HepG2 (cell line): ENCODE measurements around the gene SMPD1. TPM values are rescaled to one million over a fixed set of nuclear protein-coding genes. Genes with fewer than 3 reads are reported as not detected.

Experiments
- AGO1 ChIP-seq: fragments of 200-400 bp; formaldehyde crosslinking; IDR thresholded peaks from 2 replicates; pipeline ENCODE4 v1.6.1; 2017; ENCODE audit warnings: mild to moderate bottlenecking, low read depth, low read length, moderate library complexity; ENCODE audit not compliant: poor library complexity, severe bottlenecking
- FIP1L1 ChIP-seq: fragments of 200-400 bp; formaldehyde crosslinking; IDR thresholded peaks from 2 replicates; pipeline ENCODE4 v1.6.1; 2018; ENCODE audit warnings: low read depth, mild to moderate bottlenecking, low read length, moderate library complexity, borderline replicate concordance; ENCODE audit not compliant: insufficient read depth
- GFI1 ChIP-seq: sonication (generic); formaldehyde crosslinking; IDR thresholded peaks from 2 replicates; pipeline ENCODE4 v1.5.0; 2020; ENCODE audit warnings: missing genetic modification reagents, mild to moderate bottlenecking, borderline replicate concordance
- KLF12 ChIP-seq: sonication (generic); formaldehyde crosslinking; IDR thresholded peaks from 2 replicates; pipeline ENCODE4 v1.4.0; 2020; ENCODE audit warnings: missing genetic modification reagents, borderline replicate concordance
- MATR3 ChIP-seq: sonication (generic); formaldehyde crosslinking; IDR thresholded peaks from 2 replicates; pipeline ENCODE4 v1.4.0; 2020; ENCODE audit warnings: missing genetic modification reagents
- PRPF4 ChIP-seq: fragments of 200-400 bp; formaldehyde crosslinking; IDR thresholded peaks from 2 replicates; pipeline ENCODE4 v1.6.1; 2016; ENCODE audit warnings: low read length, low read depth; ENCODE audit not compliant: poor library complexity, severe bottlenecking
- REPIN1 ChIP-seq: sonication (generic); formaldehyde crosslinking; IDR thresholded peaks from 2 replicates; pipeline ENCODE4 v1.8.0; 2022; ENCODE audit warnings: missing genetic modification reagents, low read depth, mild to moderate bottlenecking, borderline replicate concordance
- SMAD3 ChIP-seq: sonication (generic); formaldehyde crosslinking; IDR thresholded peaks from 2 replicates; pipeline ENCODE4 v1.4.0; 2020; ENCODE audit warnings: missing genetic modification reagents
- TMF1 ChIP-seq: sonication (generic); formaldehyde crosslinking; IDR thresholded peaks from 2 replicates; pipeline ENCODE4 v1.8.1; 2022; ENCODE audit warnings: low read depth, missing genetic modification reagents
- U2AF2 ChIP-seq: fragments of 200-400 bp; formaldehyde crosslinking; IDR thresholded peaks from 2 replicates; pipeline ENCODE4 v1.6.1; 2017; ENCODE audit warnings: low read depth, mild to moderate bottlenecking, low read length
- ZFP37 ChIP-seq: sonication (generic); formaldehyde crosslinking; IDR thresholded peaks from 2 replicates; pipeline ENCODE4 v1.4.0; 2020; ENCODE audit warnings: missing genetic modification reagents, borderline replicate concordance
- ZNF34 ChIP-seq: sonication (generic); formaldehyde crosslinking; IDR thresholded peaks from 2 replicates; pipeline ENCODE4 v1.4.0; 2020; ENCODE audit warnings: mild to moderate bottlenecking, missing genetic modification reagents, borderline replicate concordance
- ZNF609 ChIP-seq: sonication (generic); formaldehyde crosslinking; IDR thresholded peaks from 2 replicates; pipeline ENCODE4 v1.4.0; 2020; ENCODE audit warnings: mild to moderate bottlenecking, missing genetic modification reagents, borderline replicate concordance
- polyA plus RNA-seq, 8 experiments: library from polyadenylated mRNA; depleted of rRNA in 3 of 8; stranded (reverse) in 7 of 8; unstranded in 1 of 8; fragments of >200 nt; fragmentation: Illumina TruSeq in 4 of 8; extraction: Trizol in 4 of 8; gene quantifications; 2 replicates each; pipeline versions ENCODE4 v1.2.1 to v1.2.3, GENCODE V29; 2011 to 2016; ENCODE audit warnings: low read depth in 4 of 8, missing spikeins in 1 of 8, mixed read lengths in 1 of 8; ENCODE audit not compliant: insufficient read depth in 1 of 8
- total RNA-seq, 5 experiments: library from RNA; depleted of rRNA; stranded (reverse); fragments of >200 nt; fragmentation: Illumina TruSeq; extraction: Trizol; gene quantifications; 2 replicates each; pipeline ENCODE4 v1.2.3, GENCODE V29; 2016; ENCODE audit warnings: low read depth in 1 of 5
- TF ChIP-seq, protein P1 (sequence below): sonication (generic); formaldehyde crosslinking; IDR thresholded peaks from 2 replicates; pipeline ENCODE4 v1.5.1; 2020; ENCODE audit warnings: missing genetic modification reagents, mild to moderate bottlenecking, borderline replicate concordance
- TF ChIP-seq, protein P2 (sequence below): sonication (generic); formaldehyde crosslinking; IDR thresholded peaks from 2 replicates; pipeline ENCODE4 v1.4.0; 2020; ENCODE audit warnings: missing genetic modification reagents

The SMPD1 gene
- total and polyA plus RNA-seq, 2 of the 13 experiments (the other 11 are each of a cell fraction or from before 2014, with no cell fraction given) = 6.3 to 8.4 TPM

GRCh38 chr11:6440906-6441358, 50.7 kb downstream of the SMPD1 start, which contains the start of gene HPX (continued):
- TF ChIP-seq KLF12 (CRISPR knock-in tag) (no peak), ZNF34 (CRISPR knock-in tag) (no peak), MATR3 (CRISPR knock-in tag) (no peak), AGO1 (no peak), GFI1 (peak; percentile 96), FIP1L1 (no peak), PRPF4 (no peak), U2AF2 (no peak), SMAD3 (0 out of 2 replicates have a peak, but pooled peaks have one; percentile 25), REPIN1 (CRISPR knock-in tag) (0 out of 2 replicates have a peak, but pooled peaks have one; percentile 63), ZFP37 (CRISPR knock-in tag) (no peak), TMF1 (CRISPR knock-in tag) (no peak), ZNF609 (peak; percentile 77; the same call in 1 of the 2 replicates)
- TF ChIP-seq, protein P1, sequence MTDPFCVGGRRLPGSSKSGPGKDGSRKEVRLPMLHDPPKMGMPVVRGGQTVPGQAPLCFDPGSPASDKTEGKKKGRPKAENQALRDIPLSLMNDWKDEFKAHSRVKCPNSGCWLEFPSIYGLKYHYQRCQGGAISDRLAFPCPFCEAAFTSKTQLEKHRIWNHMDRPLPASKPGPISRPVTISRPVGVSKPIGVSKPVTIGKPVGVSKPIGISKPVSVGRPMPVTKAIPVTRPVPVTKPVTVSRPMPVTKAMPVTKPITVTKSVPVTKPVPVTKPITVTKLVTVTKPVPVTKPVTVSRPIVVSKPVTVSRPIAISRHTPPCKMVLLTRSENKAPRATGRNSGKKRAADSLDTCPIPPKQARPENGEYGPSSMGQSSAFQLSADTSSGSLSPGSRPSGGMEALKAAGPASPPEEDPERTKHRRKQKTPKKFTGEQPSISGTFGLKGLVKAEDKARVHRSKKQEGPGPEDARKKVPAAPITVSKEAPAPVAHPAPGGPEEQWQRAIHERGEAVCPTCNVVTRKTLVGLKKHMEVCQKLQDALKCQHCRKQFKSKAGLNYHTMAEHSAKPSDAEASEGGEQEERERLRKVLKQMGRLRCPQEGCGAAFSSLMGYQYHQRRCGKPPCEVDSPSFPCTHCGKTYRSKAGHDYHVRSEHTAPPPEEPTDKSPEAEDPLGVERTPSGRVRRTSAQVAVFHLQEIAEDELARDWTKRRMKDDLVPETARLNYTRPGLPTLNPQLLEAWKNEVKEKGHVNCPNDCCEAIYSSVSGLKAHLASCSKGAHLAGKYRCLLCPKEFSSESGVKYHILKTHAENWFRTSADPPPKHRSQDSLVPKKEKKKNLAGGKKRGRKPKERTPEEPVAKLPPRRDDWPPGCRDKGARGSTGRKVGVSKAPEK (CRISPR knock-in tag) = no peak
- TF ChIP-seq, protein P2, sequence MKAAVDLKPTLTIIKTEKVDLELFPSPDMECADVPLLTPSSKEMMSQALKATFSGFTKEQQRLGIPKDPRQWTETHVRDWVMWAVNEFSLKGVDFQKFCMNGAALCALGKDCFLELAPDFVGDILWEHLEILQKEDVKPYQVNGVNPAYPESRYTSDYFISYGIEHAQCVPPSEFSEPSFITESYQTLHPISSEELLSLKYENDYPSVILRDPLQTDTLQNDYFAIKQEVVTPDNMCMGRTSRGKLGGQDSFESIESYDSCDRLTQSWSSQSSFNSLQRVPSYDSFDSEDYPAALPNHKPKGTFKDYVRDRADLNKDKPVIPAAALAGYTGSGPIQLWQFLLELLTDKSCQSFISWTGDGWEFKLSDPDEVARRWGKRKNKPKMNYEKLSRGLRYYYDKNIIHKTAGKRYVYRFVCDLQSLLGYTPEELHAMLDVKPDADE (CRISPR knock-in tag) = no peak
